ENCODE data around the gene FAM168A. TPM values are rescaled to one million over a fixed set of nuclear protein-coding genes. Genes with fewer than 3 reads are reported as not detected.

The FAM168A gene
- total and polyA plus RNA-seq, 2 experiments from 2014 or later, result 6.3 to 24.5 TPM

GRCh38 chr11:73570415-73571114 is 27.3 kb downstream of the FAM168A start:
- H3K4me1 ChIP-seq (ENCODE audit: insufficient read depth), result peaks cover 11% of the 10 kb centered on the region
- no peak overlapping the region for H3K4me2 ChIP-seq
- H3K79me2 ChIP-seq, result peaks cover 20% of the 10 kb centered on the region
- H3K27me3 ChIP-seq, result no peaks in the 10 kb centered on the region
- no peaks in the 10 kb centered on the region for H3K9me2 ChIP-seq (replicated peaks; ENCODE audit: insufficient read depth)
- no peak overlapping the region for H3K4me3 ChIP-seq
- no peaks in the 10 kb centered on the region for H3K9me3 ChIP-seq (ENCODE audit: low read depth)
- WGBS (ENCODE audit: low lambda C conversion rate, missing lambda C conversion rate), result 100% methylated on average over 1 of the region's 1 CpG
- no peak overlapping the region for H3K27ac ChIP-seq
- TF ChIP-seq EZH2phosphoT487 (IDR thresholded peaks at IDR 0.05; ENCODE audit: low read depth, severe bottlenecking, unreplicated experiment) (no peak), EZH2 (IDR thresholded peaks at IDR 0.05; ENCODE audit: borderline replicate concordance) (no peak)
- TF ChIP-seq, protein P1, sequence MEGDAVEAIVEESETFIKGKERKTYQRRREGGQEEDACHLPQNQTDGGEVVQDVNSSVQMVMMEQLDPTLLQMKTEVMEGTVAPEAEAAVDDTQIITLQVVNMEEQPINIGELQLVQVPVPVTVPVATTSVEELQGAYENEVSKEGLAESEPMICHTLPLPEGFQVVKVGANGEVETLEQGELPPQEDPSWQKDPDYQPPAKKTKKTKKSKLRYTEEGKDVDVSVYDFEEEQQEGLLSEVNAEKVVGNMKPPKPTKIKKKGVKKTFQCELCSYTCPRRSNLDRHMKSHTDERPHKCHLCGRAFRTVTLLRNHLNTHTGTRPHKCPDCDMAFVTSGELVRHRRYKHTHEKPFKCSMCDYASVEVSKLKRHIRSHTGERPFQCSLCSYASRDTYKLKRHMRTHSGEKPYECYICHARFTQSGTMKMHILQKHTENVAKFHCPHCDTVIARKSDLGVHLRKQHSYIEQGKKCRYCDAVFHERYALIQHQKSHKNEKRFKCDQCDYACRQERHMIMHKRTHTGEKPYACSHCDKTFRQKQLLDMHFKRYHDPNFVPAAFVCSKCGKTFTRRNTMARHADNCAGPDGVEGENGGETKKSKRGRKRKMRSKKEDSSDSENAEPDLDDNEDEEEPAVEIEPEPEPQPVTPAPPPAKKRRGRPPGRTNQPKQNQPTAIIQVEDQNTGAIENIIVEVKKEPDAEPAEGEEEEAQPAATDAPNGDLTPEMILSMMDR (IDR thresholded peaks at IDR 0.05; ENCODE audit: poor library complexity), result no peak
- DNase-seq (ENCODE audit: low spot score), result no peak
- H4K20me1 ChIP-seq (ENCODE audit: insufficient read depth, poor library complexity, severe bottlenecking), result peaks cover 11% of the 10 kb centered on the region
- no peaks in the 10 kb centered on the region for H3K36me3 ChIP-seq (replicated peaks; ENCODE audit: insufficient read depth, low read depth)
- no peak overlapping the region for H2AFZ ChIP-seq

- H3K4me1 ChIP-seq (ENCODE audit: insufficient read depth), result peaks cover 11% of the 10 kb centered on the region
- peaks cover 11% of the 10 kb centered on the region for H4K20me1 ChIP-seq (ENCODE audit: insufficient read depth, poor library complexity, severe bottlenecking)
- WGBS (ENCODE audit: low lambda C conversion rate, missing lambda C conversion rate), result 48% methylated on average over 8 of the region's 8 CpGs
- H2AFZ ChIP-seq, result no peak overlapping the region
- H3K36me3 ChIP-seq (replicated peaks; ENCODE audit: insufficient read depth, low read depth), result no peaks in the 10 kb centered on the region
- TF ChIP-seq, protein P1 (IDR thresholded peaks at IDR 0.05; ENCODE audit: poor library complexity), result no peak
- TF ChIP-seq EZH2 (IDR thresholded peaks at IDR 0.05; ENCODE audit: borderline replicate concordance) (no peak), EZH2phosphoT487 (IDR thresholded peaks at IDR 0.05; ENCODE audit: low read depth, severe bottlenecking, unreplicated experiment) (no peak)
- no peak overlapping the region for H3K27ac ChIP-seq
- H3K4me3 ChIP-seq, result no peak overlapping the region
- peak; percentile 4 for DNase-seq (ENCODE audit: low spot score)
- H3K9me3 ChIP-seq (ENCODE audit: low read depth), result no peaks in the 10 kb centered on the region
- peaks cover 28% of the 10 kb centered on the region for H3K79me2 ChIP-seq
- H3K27me3 ChIP-seq, result no peaks in the 10 kb centered on the region
- H3K9me2 ChIP-seq (replicated peaks; ENCODE audit: insufficient read depth), result no peaks in the 10 kb centered on the region
- H3K4me2 ChIP-seq, result peak overlapping the region; percentile 1
Observed at GRCh38 chr11:73566977-73567755, 30.7 kb downstream of the FAM168A start.

GRCh38 chr11:73566422-73566821 is 31.5 kb downstream of the FAM168A start:
- Histone ChIP-seq H3K4me3 (no peak overlapping the region), H3K4me2 (peak overlapping the region; percentile 1), H3K79me2 (peaks cover 34% of the 10 kb centered on the region), H3K9me3 (ENCODE audit: low read depth) (no peaks in the 10 kb centered on the region), H3K27ac (no peak overlapping the region), H2AFZ (no peak overlapping the region), H4K20me1 (ENCODE audit: insufficient read depth, poor library complexity, severe bottlenecking) (peaks cover 11% of the 10 kb centered on the region), H3K36me3 (replicated peaks; ENCODE audit: insufficient read depth, low read depth) (no peaks in the 10 kb centered on the region), H3K9me2 (replicated peaks; ENCODE audit: insufficient read depth) (no peaks in the 10 kb centered on the region), H3K27me3 (no peaks in the 10 kb centered on the region), H3K4me1 (ENCODE audit: insufficient read depth) (peaks cover 11% of the 10 kb centered on the region)
- no peak for DNase-seq (ENCODE audit: low spot score)
- TF ChIP-seq, protein P1 (IDR thresholded peaks at IDR 0.05; ENCODE audit: poor library complexity), result no peak
- TF ChIP-seq EZH2phosphoT487 (IDR thresholded peaks at IDR 0.05; ENCODE audit: low read depth, severe bottlenecking, unreplicated experiment) (no peak), EZH2 (IDR thresholded peaks at IDR 0.05; ENCODE audit: borderline replicate concordance) (no peak)
